Tibial nerve (tissue), 4 donors: ENCODE results near the gene ANKDD1A. TPM values are rescaled to one million over a fixed set of nuclear protein-coding genes. Genes with fewer than 3 reads are reported as not detected.
A peak's percentile ranks its signal among the peaks of the same experiment; 100 is the strongest.

Experiments used
- DNase-seq, 2 donors: peaks; one replicate each; pipeline ENCODE4 v3.0.0-alpha.2; 2019; ENCODE audit warnings: low spot score in 2 of 2
- H3K27ac ChIP-seq, 4 donors: fragments of 200-600 bp; sonication (generic) in 3 of 4; one replicate each; pipeline ENCODE4 v1.5.1; 2017 to 2019; ENCODE audit warnings: mild to moderate bottlenecking in 1 of 4
- H3K27me3 ChIP-seq, 2 donors: fragments of 200-600 bp; sonication (generic) in 1 of 2; one replicate each; pipeline versions ENCODE4 v1.5.1 to v1.6.0; 2017 to 2019
- H3K36me3 ChIP-seq, 3 donors: fragments of 200-600 bp; sonication (generic); one replicate each; pipeline ENCODE4 v1.5.1; 2018 to 2019
- H3K4me1 ChIP-seq, 4 donors: fragments of 200-600 bp; sonication (generic) in 3 of 4; one replicate each; pipeline ENCODE4 v1.5.1; 2017 to 2019
- H3K4me3 ChIP-seq, 4 donors: fragments of 200-600 bp; sonication (generic) in 3 of 4; one replicate each; pipeline ENCODE4 v1.5.1; 2017 to 2019; ENCODE audit warnings: mild to moderate bottlenecking in 1 of 4, moderate library complexity in 1 of 4
- H3K9me3 ChIP-seq, 4 donors: fragments of 200-600 bp; sonication (generic) in 3 of 4; one replicate each; pipeline ENCODE4 v1.5.1; 2017 to 2019
- CTCF ChIP-seq, 5 experiments: fragments of 200-600 bp in 3 of 5; fragments of 450-650 bp in 2 of 5; sonication (generic) in 3 of 5; IDR thresholded peaks; one replicate each; pipeline ENCODE4 v1.5.1; 2016 to 2019; ENCODE audit warnings: antibody characterized with exemption in 5 of 5, mild to moderate bottlenecking in 3 of 5, moderate library complexity in 2 of 5
- EP300 ChIP-seq, 2 donors: sonication (generic); formaldehyde crosslinking; IDR thresholded peaks; one replicate each; pipeline ENCODE4 v1.6.1; 2017; ENCODE audit warnings: antibody characterized with exemption in 2 of 2, mild to moderate bottlenecking in 1 of 2
- POLR2A ChIP-seq, 2 donors: fragments of 450-650 bp; IDR thresholded peaks; one replicate each; pipeline ENCODE4 v1.6.1; 2017; ENCODE audit warnings: antibody characterized with exemption in 2 of 2, mild to moderate bottlenecking in 2 of 2, moderate library complexity in 2 of 2
- WGBS, 2 donors: methylation state at CpG; one replicate each; pipeline ENCODE4 v1.1.5; 2018; 5-methylcytosine and 5-hydroxymethylcytosine counted together
- total RNA-seq, 4 donors: library from RNA; depleted of rRNA; stranded (reverse); fragments of >200 nt; gene quantifications; one replicate each; pipeline ENCODE4 v1.1.0, GENCODE V29; 2016

Gene ANKDD1A
- 10 to 100 TPM; 18.2 to 39.3 (median 26.3) TPM for total RNA-seq

DNA sequence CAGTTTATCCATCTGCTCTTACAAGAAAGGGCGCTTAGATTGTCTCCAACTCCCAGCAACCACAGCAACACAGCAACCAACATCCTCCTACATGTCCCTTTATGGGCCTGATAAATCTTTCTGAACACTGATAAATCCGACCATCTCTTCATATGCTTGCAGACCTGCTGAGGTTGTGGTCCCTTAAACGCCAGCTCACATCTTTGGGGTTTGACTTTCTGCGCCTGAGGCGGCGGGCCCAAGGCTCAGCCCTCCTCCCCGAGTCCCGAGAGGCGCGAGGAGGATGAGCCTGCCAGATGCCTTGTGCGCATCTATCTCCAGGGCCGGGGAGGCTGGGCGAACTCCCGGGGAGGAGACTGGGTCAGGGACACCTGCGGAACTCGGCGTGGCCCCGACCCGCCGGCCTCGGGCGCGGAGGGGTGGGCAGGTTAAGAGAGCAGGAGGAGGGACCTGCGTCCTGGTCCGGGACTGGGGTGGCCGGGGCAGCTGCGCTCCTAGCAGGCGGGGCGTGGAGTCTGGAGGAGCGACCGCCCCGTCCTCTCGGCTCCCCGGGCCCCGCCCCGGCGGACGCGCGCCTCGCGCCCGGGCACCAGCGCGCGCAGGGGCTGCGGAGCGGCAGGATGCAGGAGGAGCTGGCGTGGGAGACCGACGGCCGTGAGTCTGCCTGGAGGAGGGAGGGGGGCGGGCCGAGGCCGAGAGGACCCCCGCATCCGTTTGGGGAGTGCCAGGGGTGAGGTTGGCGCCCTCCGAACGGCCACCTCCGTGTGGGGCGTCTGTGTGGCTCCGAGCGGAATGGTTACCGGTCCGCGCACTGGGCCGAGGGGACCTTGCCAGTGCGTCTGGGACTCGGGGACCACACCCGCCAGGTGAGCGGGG, at the start of gene ANKDD1A:
Gene ANKDD1A (plus strand): TSS at position 592 of the 876 bp plus-strand sequence. CDS start 29 bp downstream, at position 621.
- H3K9me3 ChIP-seq, result no peaks in the 10 kb centered on the region
- H3K27ac ChIP-seq, result peak within 1 kb of the TSS in 2 of 4 donors; percentile 62 to 76
- H3K4me1 ChIP-seq, result peaks cover 0 to 21% (median 0%) of the 10 kb centered on the region in 4 donors
- no peaks in the 10 kb centered on the region for H3K36me3 ChIP-seq
- WGBS, 2 donors, result 6 to 11% methylated on average over 33 to 40 of the region's 72 CpGs
- no peaks in the 10 kb centered on the region for H3K27me3 ChIP-seq
- peak within 1 kb of the TSS; percentile 37 to 66 (median 50) for H3K4me3 ChIP-seq
- TF ChIP-seq EP300 (IDR thresholded peaks at IDR 0.05), result peak in 1 of 2 donors; percentile 18
- no peak for TF ChIP-seq CTCF (IDR thresholded peaks at IDR 0.05)
- TF ChIP-seq POLR2A (IDR thresholded peaks at IDR 0.05), result peak in 1 of 2 donors; percentile 27
- DNase-seq, result peak in 1 of 2 donors; percentile 41

DNA sequence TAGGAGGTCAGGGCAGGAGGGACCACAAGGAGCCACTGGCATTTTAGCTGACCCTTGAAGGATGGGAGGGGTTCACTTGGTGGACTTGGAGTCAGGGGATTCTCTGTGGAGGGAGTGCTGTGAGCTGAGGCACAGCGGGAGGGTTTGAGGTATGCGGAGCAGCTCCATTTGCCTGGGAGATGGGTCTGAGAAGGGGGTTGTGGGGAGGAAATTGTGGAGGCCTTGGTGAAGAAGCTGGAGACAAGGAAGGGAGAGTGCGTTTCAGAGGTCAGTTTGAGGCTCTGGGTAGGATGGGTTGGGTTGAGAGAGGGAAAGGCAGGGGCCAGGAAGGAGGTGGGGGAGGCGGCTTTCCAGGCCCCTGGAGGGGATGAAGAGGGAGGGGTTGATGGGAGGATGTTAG, 49.7 kb upstream of the ANKDD1A start:
- peaks cover 0 to 92% (median 60%) of the 10 kb centered on the region in 4 donors for H3K4me1 ChIP-seq
- no peaks in the 10 kb centered on the region for H3K9me3 ChIP-seq
- 74 to 80% methylated on average over 4 of the region's 4 CpGs for whole genome bisulfite sequencing, 2 donors
- no peak overlapping the region for H3K4me3 ChIP-seq
- TF ChIP-seq POLR2A (IDR thresholded peaks at IDR 0.05) (no peak), EP300 (IDR thresholded peaks at IDR 0.05) (no peak), CTCF (IDR thresholded peaks at IDR 0.05) (no peak)
- peaks cover 0 to 65% (median 11%) of the 10 kb centered on the region in 3 donors for H3K36me3 ChIP-seq
- H3K27me3 ChIP-seq, result no peaks in the 10 kb centered on the region
- no peak for DNase-seq
- H3K27ac ChIP-seq, result peak overlapping the region in 2 of 4 donors; percentile 46 to 89

DNA sequence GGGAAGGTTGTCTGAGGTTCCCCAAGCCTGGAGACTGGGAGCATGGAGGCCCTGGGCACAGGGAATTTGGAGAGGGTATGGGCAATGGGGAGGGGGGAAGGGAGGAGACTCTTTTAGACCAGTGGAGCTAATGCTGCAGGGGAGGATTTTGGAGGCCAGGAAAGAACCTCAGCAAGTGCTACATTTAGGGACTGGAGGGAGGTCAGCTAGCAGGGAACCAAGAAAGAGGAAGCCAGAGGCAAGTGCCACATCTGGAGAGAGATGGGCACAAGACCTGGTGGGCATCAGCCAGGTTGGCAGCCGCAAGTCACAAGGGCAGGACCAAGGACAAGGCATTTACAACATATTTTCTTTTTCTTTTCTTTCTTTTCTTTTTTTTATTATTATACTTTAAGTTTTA, 49.3 kb upstream of the ANKDD1A start:
- TF ChIP-seq POLR2A (IDR thresholded peaks at IDR 0.05), result no peak
- no peak for TF ChIP-seq CTCF (IDR thresholded peaks at IDR 0.05)
- no peak for TF ChIP-seq EP300 (IDR thresholded peaks at IDR 0.05)
- 90 to 100% methylated on average over 1 of the region's 1 CpG for WGBS, 2 donors
- DNase-seq, result no peak
- Histone ChIP-seq H3K9me3 (no peaks in the 10 kb centered on the region), H3K27ac (peak overlapping the region in 1 of 4 donors; percentile 46), H3K4me1 (peaks cover 0 to 92% (median 57%) of the 10 kb centered on the region in 4 donors), H3K36me3 (peaks cover 0 to 70% (median 11%) of the 10 kb centered on the region in 3 donors), H3K4me3 (no peak overlapping the region), H3K27me3 (no peaks in the 10 kb centered on the region)

DNA sequence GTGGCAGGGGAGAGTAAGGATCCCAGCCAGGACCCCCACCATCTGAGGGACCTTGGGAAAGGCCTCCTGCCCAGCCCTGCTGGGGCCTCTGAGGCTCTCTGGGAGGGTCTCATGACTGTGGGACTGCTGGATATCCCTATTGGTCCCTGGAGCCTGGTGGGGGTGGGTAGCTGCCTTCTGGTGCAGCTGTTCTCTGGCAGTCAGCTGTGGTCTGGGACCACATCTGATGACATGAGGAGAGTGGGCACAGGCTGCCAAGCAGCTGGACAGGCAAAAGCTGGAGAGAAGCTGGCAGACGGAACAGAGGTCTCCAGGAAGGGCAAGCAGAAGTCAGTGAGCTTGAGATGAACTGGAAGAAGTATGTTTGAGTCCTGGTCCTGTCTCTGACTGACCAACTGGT, 47.6 kb upstream of the ANKDD1A start:
- WGBS, 2 donors, result 67 to 88% methylated on average over 1 of the region's 1 CpG
- Histone ChIP-seq H3K27ac (peak overlapping the region in 2 of 4 donors; percentile 64 to 75), H3K4me1 (peaks cover 0 to 80% (median 41%) of the 10 kb centered on the region in 4 donors), H3K36me3 (peaks cover 0 to 79% (median 11%) of the 10 kb centered on the region in 3 donors), H3K9me3 (no peaks in the 10 kb centered on the region), H3K27me3 (no peaks in the 10 kb centered on the region), H3K4me3 (no peak overlapping the region)
- DNase-seq, result no peak
- TF ChIP-seq POLR2A (IDR thresholded peaks at IDR 0.05) (no peak), EP300 (IDR thresholded peaks at IDR 0.05) (no peak), CTCF (IDR thresholded peaks at IDR 0.05) (no peak)
